GM23338 (cell line): Measurements from ENCODE around the gene HOXD8.
A peak's percentile ranks its signal among the peaks of the same experiment; 100 is the strongest.

ENCODE experiments used
- CREB1 ChIP-seq: fragments of 250-450 bp; sonication (Bioruptor Pico); IDR thresholded peaks from 2 replicates; pipeline ENCODE4 v1.5.0; 2020; ENCODE audit warnings: low read depth, mild to moderate bottlenecking, moderate library complexity
- CTCF ChIP-seq, 2 experiments: fragments of 200-600 bp in 1 of 2; sonication (generic) in 1 of 2; conservative IDR thresholded peaks; 2 replicates each; pipeline versions ENCODE4 v1.5.1 to v1.6.1; 2016 to 2017; ENCODE audit warnings: antibody characterized with exemption in 2 of 2, low read depth in 2 of 2, mild to moderate bottlenecking in 2 of 2, moderate library complexity in 1 of 2
- EZH2 ChIP-seq: fragments of 200-600 bp; sonication (generic); IDR thresholded peaks from one replicate; pipeline ENCODE4 v1.8.0; 2017; ENCODE audit warnings: antibody characterized with exemption, mild to moderate bottlenecking, low read depth; ENCODE audit not compliant: unreplicated experiment
- EZH2phosphoT487 ChIP-seq: fragments of 200-600 bp; sonication (generic); IDR thresholded peaks from one replicate; pipeline ENCODE4 v1.8.1; 2018; ENCODE audit warnings: antibody characterized with exemption; ENCODE audit not compliant: unreplicated experiment
- JUNB ChIP-seq: IDR thresholded peaks from one replicate; pipeline ENCODE4 v1.6.1; 2016; ENCODE audit warnings: antibody characterized with exemption; ENCODE audit not compliant: unreplicated experiment
- NANOG ChIP-seq: IDR thresholded peaks from 2 replicates; pipeline ENCODE4 v1.6.1; 2016; ENCODE audit warnings: antibody characterized with exemption, borderline replicate concordance
- POLR2AphosphoS5 ChIP-seq: IDR thresholded peaks from 2 replicates; pipeline ENCODE4 v1.6.1; 2016; ENCODE audit warnings: antibody characterized with exemption, low read depth
- ZNF114 ChIP-seq: fragments of 250-450 bp; sonication (Bioruptor Pico); IDR thresholded peaks from 2 replicates; pipeline ENCODE4 v1.5.0; 2020; ENCODE audit warnings: mild to moderate bottlenecking, moderate library complexity
- ZNF331 ChIP-seq: fragments of 250-450 bp; sonication (Bioruptor Pico); IDR thresholded peaks from 2 replicates; pipeline ENCODE4 v1.5.0; 2020; ENCODE audit warnings: low read depth, mild to moderate bottlenecking, moderate library complexity
- TF ChIP-seq, protein P1 (sequence below): IDR thresholded peaks from one replicate; pipeline ENCODE4 v1.6.1; 2018; ENCODE audit warnings: antibody characterized with exemption; ENCODE audit not compliant: unreplicated experiment
- TF ChIP-seq, protein P2 (sequence below): IDR thresholded peaks from 2 replicates; pipeline ENCODE4 v1.6.1; 2016; ENCODE audit warnings: antibody characterized with exemption
- TF ChIP-seq, protein P3 (sequence below): fragments of 250-450 bp; sonication (Bioruptor Pico); IDR thresholded peaks from 2 replicates; pipeline ENCODE4 v1.5.0; 2020; ENCODE audit warnings: mild to moderate bottlenecking, moderate library complexity

GRCh38 chr2:176093145-176093897 lies 36.2 kb upstream of the HOXD8 start:
- TF ChIP-seq EZH2phosphoT487 (peak; percentile 53), CTCF (conservative IDR thresholded peaks at IDR 0.05; ENCODE audit: low read depth in 2 of 2) (peak in 1 of 2 experiments; percentile 20; a peak in 1 of 4 replicates), POLR2AphosphoS5 (no peak), EZH2 (peak; percentile 73), CREB1 (CRISPR knock-in tag) (no peak), ZNF114 (CRISPR knock-in tag) (no peak), ZNF331 (CRISPR knock-in tag) (no peak), JUNB (no peak), NANOG (no peak)
- TF ChIP-seq, protein P1, sequence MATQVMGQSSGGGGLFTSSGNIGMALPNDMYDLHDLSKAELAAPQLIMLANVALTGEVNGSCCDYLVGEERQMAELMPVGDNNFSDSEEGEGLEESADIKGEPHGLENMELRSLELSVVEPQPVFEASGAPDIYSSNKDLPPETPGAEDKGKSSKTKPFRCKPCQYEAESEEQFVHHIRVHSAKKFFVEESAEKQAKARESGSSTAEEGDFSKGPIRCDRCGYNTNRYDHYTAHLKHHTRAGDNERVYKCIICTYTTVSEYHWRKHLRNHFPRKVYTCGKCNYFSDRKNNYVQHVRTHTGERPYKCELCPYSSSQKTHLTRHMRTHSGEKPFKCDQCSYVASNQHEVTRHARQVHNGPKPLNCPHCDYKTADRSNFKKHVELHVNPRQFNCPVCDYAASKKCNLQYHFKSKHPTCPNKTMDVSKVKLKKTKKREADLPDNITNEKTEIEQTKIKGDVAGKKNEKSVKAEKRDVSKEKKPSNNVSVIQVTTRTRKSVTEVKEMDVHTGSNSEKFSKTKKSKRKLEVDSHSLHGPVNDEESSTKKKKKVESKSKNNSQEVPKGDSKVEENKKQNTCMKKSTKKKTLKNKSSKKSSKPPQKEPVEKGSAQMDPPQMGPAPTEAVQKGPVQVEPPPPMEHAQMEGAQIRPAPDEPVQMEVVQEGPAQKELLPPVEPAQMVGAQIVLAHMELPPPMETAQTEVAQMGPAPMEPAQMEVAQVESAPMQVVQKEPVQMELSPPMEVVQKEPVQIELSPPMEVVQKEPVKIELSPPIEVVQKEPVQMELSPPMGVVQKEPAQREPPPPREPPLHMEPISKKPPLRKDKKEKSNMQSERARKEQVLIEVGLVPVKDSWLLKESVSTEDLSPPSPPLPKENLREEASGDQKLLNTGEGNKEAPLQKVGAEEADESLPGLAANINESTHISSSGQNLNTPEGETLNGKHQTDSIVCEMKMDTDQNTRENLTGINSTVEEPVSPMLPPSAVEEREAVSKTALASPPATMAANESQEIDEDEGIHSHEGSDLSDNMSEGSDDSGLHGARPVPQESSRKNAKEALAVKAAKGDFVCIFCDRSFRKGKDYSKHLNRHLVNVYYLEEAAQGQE = no peak
- TF ChIP-seq, protein P2, sequence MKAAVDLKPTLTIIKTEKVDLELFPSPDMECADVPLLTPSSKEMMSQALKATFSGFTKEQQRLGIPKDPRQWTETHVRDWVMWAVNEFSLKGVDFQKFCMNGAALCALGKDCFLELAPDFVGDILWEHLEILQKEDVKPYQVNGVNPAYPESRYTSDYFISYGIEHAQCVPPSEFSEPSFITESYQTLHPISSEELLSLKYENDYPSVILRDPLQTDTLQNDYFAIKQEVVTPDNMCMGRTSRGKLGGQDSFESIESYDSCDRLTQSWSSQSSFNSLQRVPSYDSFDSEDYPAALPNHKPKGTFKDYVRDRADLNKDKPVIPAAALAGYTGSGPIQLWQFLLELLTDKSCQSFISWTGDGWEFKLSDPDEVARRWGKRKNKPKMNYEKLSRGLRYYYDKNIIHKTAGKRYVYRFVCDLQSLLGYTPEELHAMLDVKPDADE = no peak
- TF ChIP-seq, protein P3, sequence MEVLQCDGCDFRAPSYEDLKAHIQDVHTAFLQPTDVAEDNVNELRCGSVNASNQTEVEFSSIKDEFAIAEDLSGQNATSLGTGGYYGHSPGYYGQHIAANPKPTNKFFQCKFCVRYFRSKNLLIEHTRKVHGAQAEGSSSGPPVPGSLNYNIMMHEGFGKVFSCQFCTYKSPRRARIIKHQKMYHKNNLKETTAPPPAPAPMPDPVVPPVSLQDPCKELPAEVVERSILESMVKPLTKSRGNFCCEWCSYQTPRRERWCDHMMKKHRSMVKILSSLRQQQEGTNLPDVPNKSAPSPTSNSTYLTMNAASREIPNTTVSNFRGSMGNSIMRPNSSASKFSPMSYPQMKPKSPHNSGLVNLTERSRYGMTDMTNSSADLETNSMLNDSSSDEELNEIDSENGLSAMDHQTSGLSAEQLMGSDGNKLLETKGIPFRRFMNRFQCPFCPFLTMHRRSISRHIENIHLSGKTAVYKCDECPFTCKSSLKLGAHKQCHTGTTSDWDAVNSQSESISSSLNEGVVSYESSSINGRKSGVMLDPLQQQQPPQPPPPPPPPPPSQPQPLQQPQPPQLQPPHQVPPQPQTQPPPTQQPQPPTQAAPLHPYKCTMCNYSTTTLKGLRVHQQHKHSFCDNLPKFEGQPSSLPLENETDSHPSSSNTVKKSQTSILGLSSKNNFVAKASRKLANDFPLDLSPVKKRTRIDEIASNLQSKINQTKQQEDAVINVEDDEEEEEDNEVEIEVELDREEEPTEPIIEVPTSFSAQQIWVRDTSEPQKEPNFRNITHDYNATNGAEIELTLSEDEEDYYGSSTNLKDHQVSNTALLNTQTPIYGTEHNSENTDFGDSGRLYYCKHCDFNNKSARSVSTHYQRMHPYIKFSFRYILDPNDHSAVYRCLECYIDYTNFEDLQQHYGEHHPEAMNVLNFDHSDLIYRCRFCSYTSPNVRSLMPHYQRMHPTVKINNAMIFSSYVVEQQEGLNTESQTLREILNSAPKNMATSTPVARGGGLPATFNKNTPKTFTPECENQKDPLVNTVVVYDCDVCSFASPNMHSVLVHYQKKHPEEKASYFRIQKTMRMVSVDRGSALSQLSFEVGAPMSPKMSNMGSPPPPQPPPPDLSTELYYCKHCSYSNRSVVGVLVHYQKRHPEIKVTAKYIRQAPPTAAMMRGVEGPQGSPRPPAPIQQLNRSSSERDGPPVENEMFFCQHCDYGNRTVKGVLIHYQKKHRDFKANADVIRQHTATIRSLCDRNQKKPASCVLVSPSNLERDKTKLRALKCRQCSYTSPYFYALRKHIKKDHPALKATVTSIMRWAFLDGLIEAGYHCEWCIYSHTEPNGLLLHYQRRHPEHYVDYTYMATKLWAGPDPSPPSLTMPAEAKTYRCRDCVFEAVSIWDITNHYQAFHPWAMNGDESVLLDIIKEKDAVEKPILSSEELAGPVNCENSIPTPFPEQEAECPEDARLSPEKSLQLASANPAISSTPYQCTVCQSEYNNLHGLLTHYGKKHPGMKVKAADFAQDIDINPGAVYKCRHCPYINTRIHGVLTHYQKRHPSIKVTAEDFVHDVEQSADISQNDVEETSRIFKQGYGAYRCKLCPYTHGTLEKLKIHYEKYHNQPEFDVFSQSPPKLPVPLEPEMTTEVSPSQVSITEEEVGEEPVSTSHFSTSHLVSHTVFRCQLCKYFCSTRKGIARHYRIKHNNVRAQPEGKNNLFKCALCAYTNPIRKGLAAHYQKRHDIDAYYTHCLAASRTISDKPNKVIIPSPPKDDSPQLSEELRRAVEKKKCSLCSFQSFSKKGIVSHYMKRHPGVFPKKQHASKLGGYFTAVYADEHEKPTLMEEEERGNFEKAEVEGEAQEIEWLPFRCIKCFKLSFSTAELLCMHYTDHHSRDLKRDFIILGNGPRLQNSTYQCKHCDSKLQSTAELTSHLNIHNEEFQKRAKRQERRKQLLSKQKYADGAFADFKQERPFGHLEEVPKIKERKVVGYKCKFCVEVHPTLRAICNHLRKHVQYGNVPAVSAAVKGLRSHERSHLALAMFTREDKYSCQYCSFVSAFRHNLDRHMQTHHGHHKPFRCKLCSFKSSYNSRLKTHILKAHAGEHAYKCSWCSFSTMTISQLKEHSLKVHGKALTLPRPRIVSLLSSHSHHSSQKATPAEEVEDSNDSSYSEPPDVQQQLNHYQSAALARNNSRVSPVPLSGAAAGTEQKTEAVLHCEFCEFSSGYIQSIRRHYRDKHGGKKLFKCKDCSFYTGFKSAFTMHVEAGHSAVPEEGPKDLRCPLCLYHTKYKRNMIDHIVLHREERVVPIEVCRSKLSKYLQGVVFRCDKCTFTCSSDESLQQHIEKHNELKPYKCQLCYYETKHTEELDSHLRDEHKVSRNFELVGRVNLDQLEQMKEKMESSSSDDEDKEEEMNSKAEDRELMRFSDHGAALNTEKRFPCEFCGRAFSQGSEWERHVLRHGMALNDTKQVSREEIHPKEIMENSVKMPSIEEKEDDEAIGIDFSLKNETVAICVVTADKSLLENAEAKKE (CRISPR knock-in tag) = no peak
